Fibroblast of the aortic adventitia (primary cell): Measurements from ENCODE around the gene DCAF12. TPM values are rescaled to one million over a fixed set of nuclear protein-coding genes. Genes with fewer than 3 reads are reported as not detected.

Experiments used
- DNase-seq: peaks from one replicate; pipeline ENCODE4 v3.0.0-alpha.2; 2010; ENCODE audit warnings: low read depth
- H3K4me3 ChIP-seq: 2 replicates; pipeline ENCODE4 v1.5.1; 2011; ENCODE audit warnings: low read depth, mild to moderate bottlenecking, control low read depth, low read length, moderate library complexity
- CTCF ChIP-seq: IDR thresholded peaks from 2 replicates; pipeline ENCODE4 v1.5.1; 2011; ENCODE audit warnings: mild to moderate bottlenecking, low read length, control low read depth, inconsistent platforms; ENCODE audit not compliant: insufficient read depth
- total RNA-seq: library from RNA; depleted of rRNA; stranded (reverse); fragments of >200 nt; gene quantifications from 2 replicates; pipeline ENCODE4 v1.2.3, GENCODE V29; 2012; ENCODE audit warnings: low replicate concordance

Gene DCAF12
- total RNA-seq, 1 donor: 25.9 TPM

- TF ChIP-seq CTCF: no peak
- no peak overlapping the region for H3K4me3 ChIP-seq
- no peak for DNase-seq
Observed at GRCh38 chr9:34087370-34087769, 39.1 kb downstream of the DCAF12 start.

GRCh38 chr9:34086864-34087263 lies 39.6 kb downstream of the DCAF12 start:
- DNase-seq: no peak
- no peak overlapping the region for H3K4me3 ChIP-seq
- no peak for TF ChIP-seq CTCF

GRCh38 chr9:34085581-34086500 lies 40.7 kb downstream of the DCAF12 start:
- TF ChIP-seq CTCF: no peak
- no peak overlapping the region for H3K4me3 ChIP-seq
- peak; percentile 15 for DNase-seq

GRCh38 chr9:34084562-34084961 lies 41.9 kb downstream of the DCAF12 start:
- DNase-seq: peak; percentile 24
- TF ChIP-seq CTCF: no peak
- H3K4me3 ChIP-seq: no peak overlapping the region

GRCh38 chr9:34079181-34079580 lies 47.3 kb downstream of the DCAF12 start:
- no peak for TF ChIP-seq CTCF
- DNase-seq: peak; percentile 23
- H3K4me3 ChIP-seq: no peak overlapping the region

- no peak for TF ChIP-seq CTCF
- DNase-seq: peak; percentile 91
- no peak overlapping the region for H3K4me3 ChIP-seq
Observed at GRCh38 chr9:34072868-34073590, 53.5 kb downstream of the DCAF12 start.
